ENCODE results near the gene LAIR2.

LAIR2 gene

DNA sequence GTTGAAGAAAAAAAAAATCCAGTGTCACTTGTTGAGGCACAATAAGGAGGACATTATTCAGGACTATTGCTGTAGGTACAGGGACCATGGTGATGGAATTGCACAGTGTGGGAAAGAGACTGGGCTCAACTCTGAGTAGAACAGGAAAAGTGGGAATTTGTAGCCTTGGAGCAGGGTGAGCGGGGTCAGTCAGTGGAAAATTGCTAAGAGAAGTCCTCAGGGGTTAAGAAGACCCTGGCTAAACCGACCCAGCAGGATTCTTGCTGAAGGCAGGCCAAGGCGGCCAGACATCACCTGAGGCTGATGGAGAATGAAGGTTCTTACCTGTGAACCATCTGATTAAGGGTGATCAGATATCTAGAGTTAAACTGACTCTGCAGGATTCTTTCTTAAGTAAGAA lies 12.5 kb downstream of the LAIR2 start:
- H3K9me3 ChIP-seq, result no peaks in the 10 kb centered on the region
- H3K4me2 ChIP-seq, result no peak overlapping the region
- peaks cover 28% of the 10 kb centered on the region for H3K4me1 ChIP-seq
- H3K36me3 ChIP-seq, result no peaks in the 10 kb centered on the region
- TF ChIP-seq Cebpa-rat (IDR thresholded peaks at IDR 0.05), result no peak
- no peak overlapping the region for H3K9ac ChIP-seq
- H4K20me1 ChIP-seq, result no peaks in the 10 kb centered on the region
- no peak overlapping the region for H3K4me3 ChIP-seq
- no peaks in the 10 kb centered on the region for H3K27me3 ChIP-seq
- no peak overlapping the region for H3K27ac ChIP-seq

DNA sequence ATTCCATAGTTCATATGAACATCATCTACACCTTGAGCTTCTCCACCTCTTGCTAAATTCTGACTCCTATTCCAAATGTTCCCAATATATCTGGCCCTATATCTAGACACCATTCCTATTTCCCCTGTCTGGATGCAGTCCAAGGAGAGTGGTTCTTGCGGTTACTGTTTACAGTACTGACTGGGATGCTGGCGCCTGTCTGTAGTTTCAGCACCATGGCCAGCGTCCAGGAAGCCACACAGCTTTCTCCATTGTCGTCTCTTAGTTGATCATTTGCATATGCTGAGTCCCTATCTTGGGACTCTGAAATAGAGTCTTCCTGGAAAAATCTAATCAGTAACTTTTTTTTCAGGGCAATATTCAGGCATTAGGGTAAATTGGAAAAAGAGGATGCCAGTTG lies 14.9 kb downstream of the LAIR2 start:
- Histone ChIP-seq H3K36me3 (no peaks in the 10 kb centered on the region), H3K9me3 (no peaks in the 10 kb centered on the region), H3K27ac (no peak overlapping the region)

DNA sequence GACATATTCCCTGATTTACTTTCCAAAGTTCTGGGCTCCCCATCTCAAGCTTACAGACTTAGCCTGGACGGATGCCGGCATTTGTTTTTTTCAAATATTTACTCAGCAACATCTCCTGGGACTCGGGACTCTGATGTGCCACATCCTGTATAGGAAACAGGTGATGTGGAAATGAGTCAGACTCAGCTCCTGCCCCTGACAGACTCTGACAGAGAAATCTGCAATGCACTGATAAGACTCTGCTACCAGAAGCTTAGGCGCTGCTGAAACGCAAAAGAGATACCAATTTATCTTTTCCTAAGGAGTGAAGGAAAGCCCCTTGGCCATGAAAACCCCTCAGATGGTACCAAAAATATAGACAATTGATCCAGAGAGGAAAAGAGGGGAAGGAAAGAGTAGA lies 16.2 kb downstream of the LAIR2 start:
- no peak for TF ChIP-seq Cebpa-rat (IDR thresholded peaks at IDR 0.05)
- H3K4me2 ChIP-seq, result peak overlapping the region; percentile 73
- peaks cover 65% of the 10 kb centered on the region for H3K4me1 ChIP-seq
- no peaks in the 10 kb centered on the region for H3K36me3 ChIP-seq
- H3K9ac ChIP-seq, result no peak overlapping the region
- no peaks in the 10 kb centered on the region for H4K20me1 ChIP-seq
- H3K27me3 ChIP-seq, result no peaks in the 10 kb centered on the region
- H3K4me3 ChIP-seq, result no peak overlapping the region
- H3K9me3 ChIP-seq, result no peaks in the 10 kb centered on the region
- peak overlapping the region; percentile 54; the same call in 1 of the 2 replicates for H3K27ac ChIP-seq

More for the DNA sequence above, 14.9 kb downstream of the LAIR2 start:
- H3K4me3 ChIP-seq, result no peak overlapping the region
- no peak for TF ChIP-seq Cebpa-rat (IDR thresholded peaks at IDR 0.05)
- H3K27me3 ChIP-seq, result no peaks in the 10 kb centered on the region
- no peak overlapping the region for H3K4me2 ChIP-seq
- peaks cover 52% of the 10 kb centered on the region for H3K4me1 ChIP-seq
- no peak overlapping the region for H3K9ac ChIP-seq
- H4K20me1 ChIP-seq, result no peaks in the 10 kb centered on the region

DNA sequence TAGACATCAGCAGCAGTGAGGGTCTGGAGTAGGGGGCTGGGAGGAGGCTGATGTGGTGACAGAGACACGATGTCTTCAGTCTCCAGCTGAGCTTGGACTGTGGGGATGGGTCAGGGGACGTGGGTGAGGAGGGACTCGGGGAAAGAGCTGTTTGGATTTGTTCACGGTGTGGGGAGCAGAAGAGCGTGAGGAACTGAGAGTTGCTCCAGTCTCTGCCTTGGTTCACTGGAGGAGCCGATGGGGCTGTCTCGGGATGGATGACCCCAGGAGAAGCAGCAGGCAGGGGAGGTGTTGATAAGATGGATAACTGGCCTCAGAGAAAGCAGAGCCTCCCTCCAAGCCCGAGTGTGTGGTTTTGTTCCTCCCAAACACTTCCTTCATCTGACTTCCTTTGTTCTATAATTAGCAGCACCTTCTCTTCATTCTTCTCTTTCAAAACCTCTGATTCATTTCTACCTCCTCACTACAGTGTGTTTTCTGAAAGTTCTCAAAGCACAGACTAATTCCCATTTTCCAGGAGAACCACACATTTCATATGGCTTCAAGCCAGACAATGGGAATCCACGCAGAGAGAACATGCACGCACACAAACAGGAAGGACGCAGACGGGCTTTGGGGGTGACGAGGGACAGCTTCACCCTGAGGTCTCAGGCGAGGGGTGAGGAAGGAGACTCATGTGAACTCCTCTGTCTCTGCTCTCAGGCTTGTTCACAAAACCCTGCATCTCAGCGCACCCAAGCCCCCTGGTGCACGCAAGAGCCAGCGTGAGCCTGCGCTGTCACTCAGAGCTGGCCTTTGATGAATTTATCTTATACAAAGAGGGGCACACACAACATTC lies 18.6 kb downstream of the LAIR2 start:
- H3K4me2 ChIP-seq, result peak overlapping the region; percentile 73
- H3K9me3 ChIP-seq, result no peaks in the 10 kb centered on the region
- no peaks in the 10 kb centered on the region for H3K36me3 ChIP-seq
- H3K4me3 ChIP-seq, result no peak overlapping the region
- H3K4me1 ChIP-seq, result peaks cover 70% of the 10 kb centered on the region
- no peaks in the 10 kb centered on the region for H3K27me3 ChIP-seq
- peak overlapping the region; percentile 30; the same call in 1 of the 2 replicates for H3K9ac ChIP-seq
- no peaks in the 10 kb centered on the region for H4K20me1 ChIP-seq
- no peak for TF ChIP-seq Cebpa-rat (IDR thresholded peaks at IDR 0.05)
- H3K27ac ChIP-seq, result peak overlapping the region; percentile 1; the same call in 1 of the 2 replicates

DNA sequence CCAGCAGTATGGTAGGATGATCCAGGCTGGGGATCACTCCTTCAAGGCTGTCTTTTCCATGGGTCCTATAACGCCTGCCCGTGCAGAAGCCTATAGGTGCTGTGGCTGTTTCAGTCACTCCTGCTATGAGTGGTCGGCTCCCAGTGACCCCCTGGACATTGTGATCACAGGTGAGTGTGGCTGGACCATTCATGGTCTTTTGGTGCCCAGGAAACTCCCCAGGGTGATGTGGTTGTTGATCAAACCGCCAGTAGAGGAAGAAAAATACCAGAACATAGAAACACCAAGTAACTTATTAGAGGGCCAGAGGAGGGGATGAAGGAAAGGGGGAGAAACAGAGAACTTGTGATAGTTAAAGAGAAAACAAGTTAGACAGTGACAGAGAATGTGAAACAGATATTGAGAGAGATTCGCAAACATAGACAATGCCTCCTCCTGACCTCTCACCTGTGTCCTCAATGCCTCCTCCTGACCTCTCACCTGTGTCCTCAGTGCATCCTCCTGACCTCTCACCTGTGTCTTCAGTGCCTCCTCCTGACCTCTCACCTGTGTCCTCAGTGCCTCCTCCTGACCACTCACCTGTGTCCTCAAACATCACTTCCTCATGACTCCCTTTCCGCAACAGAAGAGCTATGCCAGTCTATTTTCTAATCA lies 19.4 kb downstream of the LAIR2 start:
- H3K36me3 ChIP-seq, result no peaks in the 10 kb centered on the region
- H3K4me2 ChIP-seq, result peak overlapping the region; percentile 73
- no peaks in the 10 kb centered on the region for H4K20me1 ChIP-seq
- H3K4me1 ChIP-seq, result peaks cover 70% of the 10 kb centered on the region
- H3K9me3 ChIP-seq, result peaks cover 7% of the 10 kb centered on the region
- H3K9ac ChIP-seq, result no peak overlapping the region
- no peaks in the 10 kb centered on the region for H3K27me3 ChIP-seq
- H3K27ac ChIP-seq, result peak overlapping the region; percentile 1; the same call in 1 of the 2 replicates
- no peak for TF ChIP-seq Cebpa-rat (IDR thresholded peaks at IDR 0.05)
- no peak overlapping the region for H3K4me3 ChIP-seq

DNA sequence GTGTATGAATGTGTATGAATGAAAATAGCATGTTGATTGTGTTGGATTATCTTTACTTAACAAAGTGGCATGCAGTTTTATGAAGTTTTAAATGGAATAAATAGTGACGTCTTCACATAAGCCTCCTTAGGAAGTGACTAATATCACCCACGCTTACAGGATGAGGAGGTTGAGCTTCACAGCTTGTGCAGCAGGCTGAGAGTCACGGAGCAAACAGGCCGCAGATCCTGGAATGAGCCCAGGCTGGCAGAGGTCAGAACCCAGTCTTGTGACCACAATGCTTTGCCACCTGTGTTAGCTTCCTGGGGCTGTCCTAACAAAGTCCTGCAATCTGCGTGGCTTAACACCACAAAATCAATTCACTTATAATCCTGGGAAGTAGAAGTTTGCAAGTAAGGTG lies 20.8 kb downstream of the LAIR2 start:
- H3K27ac ChIP-seq, result no peak overlapping the region
- peak overlapping the region; percentile 73 for H3K4me2 ChIP-seq
- no peak for TF ChIP-seq Cebpa-rat (IDR thresholded peaks at IDR 0.05)

DNA sequence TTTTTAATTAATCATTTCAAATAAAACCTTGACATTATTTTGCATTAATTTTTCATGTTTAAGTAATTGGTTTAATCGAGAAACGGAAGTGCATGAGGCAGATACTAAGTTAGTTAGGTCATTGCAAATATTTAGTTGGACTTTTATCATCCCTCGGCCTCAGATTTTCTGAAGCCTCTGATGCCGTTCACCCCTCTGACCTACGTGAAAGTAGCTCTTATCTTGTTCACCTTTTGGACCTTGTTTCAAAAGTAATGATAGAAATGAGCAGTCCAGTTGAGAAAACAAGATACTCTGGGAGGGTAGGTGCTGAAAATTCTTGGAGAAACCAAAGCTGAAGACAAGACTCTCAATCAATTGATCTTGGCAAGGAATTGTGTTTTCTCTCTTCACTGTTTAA lies 23.0 kb downstream of the LAIR2 start:
- no peaks in the 10 kb centered on the region for H3K27me3 ChIP-seq
- H4K20me1 ChIP-seq, result no peaks in the 10 kb centered on the region
- no peak overlapping the region for H3K27ac ChIP-seq
- H3K4me1 ChIP-seq, result peaks cover 42% of the 10 kb centered on the region
- no peaks in the 10 kb centered on the region for H3K36me3 ChIP-seq
- H3K9me3 ChIP-seq, result peaks cover 19% of the 10 kb centered on the region
- H3K4me2 ChIP-seq, result no peak overlapping the region
- no peak overlapping the region for H3K4me3 ChIP-seq
- no peak overlapping the region for H3K9ac ChIP-seq
- no peak for TF ChIP-seq Cebpa-rat (IDR thresholded peaks at IDR 0.05)

More for the DNA sequence above, 20.8 kb downstream of the LAIR2 start:
- H3K4me1 ChIP-seq, result peaks cover 59% of the 10 kb centered on the region
- peaks cover 19% of the 10 kb centered on the region for H3K9me3 ChIP-seq
- no peak overlapping the region for H3K4me3 ChIP-seq
- no peaks in the 10 kb centered on the region for H3K36me3 ChIP-seq
- H3K9ac ChIP-seq, result peak overlapping the region; percentile 41; the same call in 1 of the 2 replicates
- no peaks in the 10 kb centered on the region for H3K27me3 ChIP-seq
- H4K20me1 ChIP-seq, result no peaks in the 10 kb centered on the region

DNA sequence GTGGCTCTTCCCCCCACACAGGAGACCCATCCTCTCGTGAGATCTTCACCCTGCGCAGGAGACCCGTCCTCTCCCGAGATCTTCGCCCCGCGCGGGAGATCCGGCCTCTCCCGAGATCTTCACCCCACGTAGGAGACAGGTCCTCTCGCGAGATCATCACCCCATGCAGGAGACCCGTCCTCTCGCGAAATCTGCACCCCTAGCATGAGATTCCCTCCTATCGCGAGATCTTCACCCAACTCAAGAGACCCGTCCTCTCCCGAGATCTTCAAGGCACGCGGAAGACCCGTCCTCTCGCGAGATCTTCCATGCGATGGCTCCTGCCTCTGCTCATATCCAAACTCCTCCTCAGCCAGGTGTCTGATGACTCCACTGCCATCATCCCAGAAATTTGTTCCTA lies 24.3 kb downstream of the LAIR2 start:
- TF ChIP-seq Cebpa-rat (IDR thresholded peaks at IDR 0.05), result no peak

DNA sequence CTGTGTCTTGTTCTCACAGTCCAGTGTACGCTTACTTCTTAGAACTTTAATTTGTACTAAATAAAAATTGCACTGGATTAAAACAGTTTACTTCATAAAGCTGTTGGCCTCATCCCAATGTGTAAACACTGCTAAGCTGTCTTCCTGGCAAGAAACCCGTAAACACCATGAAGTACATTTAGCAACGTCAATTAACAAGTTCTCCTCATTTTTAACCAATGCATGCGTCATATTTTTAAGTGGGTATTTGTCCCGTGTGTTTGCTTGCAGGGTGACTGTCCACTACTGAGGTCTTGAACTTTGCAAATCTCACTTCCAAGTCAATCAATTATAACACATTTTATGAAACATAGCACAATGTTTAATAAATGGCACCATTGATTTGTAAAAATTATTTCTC lies 28.2 kb downstream of the LAIR2 start:
- Histone ChIP-seq H3K27ac (0 out of 2 replicates have a peak overlapping the region, but pooled peaks have one; percentile 60), H3K9ac (no peak overlapping the region), H3K36me3 (no peaks in the 10 kb centered on the region), H4K20me1 (no peaks in the 10 kb centered on the region), H3K9me3 (peaks cover 19% of the 10 kb centered on the region), H3K4me1 (peaks cover 57% of the 10 kb centered on the region), H3K4me3 (no peak overlapping the region), H3K4me2 (peak overlapping the region; percentile 81), H3K27me3 (no peaks in the 10 kb centered on the region)
- TF ChIP-seq Cebpa-rat (IDR thresholded peaks at IDR 0.05), result no peak

More for the DNA sequence above, 24.3 kb downstream of the LAIR2 start:
- Histone ChIP-seq H3K27ac (no peak overlapping the region), H3K4me2 (no peak overlapping the region), H3K27me3 (no peaks in the 10 kb centered on the region), H3K9me3 (peaks cover 19% of the 10 kb centered on the region), H3K9ac (no peak overlapping the region), H4K20me1 (no peaks in the 10 kb centered on the region), H3K36me3 (no peaks in the 10 kb centered on the region), H3K4me1 (peaks cover 42% of the 10 kb centered on the region), H3K4me3 (no peak overlapping the region)

DNA sequence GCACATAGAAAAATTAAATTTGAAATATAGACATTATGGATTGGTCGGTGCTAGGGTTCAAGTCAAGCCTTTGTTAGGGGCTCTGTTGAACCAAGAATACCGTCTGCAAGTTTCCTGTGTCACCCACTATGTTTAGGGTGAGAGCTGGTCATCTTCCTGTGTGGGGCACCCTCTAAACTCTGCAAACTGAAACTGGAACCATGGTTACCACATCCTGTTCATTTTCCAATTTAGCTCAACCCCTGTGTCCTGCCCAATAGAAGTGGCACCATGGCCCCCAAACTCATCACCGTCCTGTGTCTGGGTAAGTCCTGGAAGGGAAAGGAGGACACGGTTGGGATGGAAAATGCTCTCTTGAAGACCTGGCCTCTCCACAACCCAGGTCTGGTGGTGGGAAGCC lies 29.9 kb downstream of the LAIR2 start:
- peak overlapping the region; percentile 60 for H3K27ac ChIP-seq
- peak overlapping the region; percentile 45 for H3K4me3 ChIP-seq
- H3K36me3 ChIP-seq, result no peaks in the 10 kb centered on the region
- H3K9ac ChIP-seq, result peak overlapping the region; percentile 20; the same call in 1 of the 2 replicates
- H3K27me3 ChIP-seq, result no peaks in the 10 kb centered on the region
- H3K4me1 ChIP-seq, result peaks cover 74% of the 10 kb centered on the region
- no peaks in the 10 kb centered on the region for H4K20me1 ChIP-seq
- peak overlapping the region; percentile 81 for H3K4me2 ChIP-seq
- 0 out of 2 replicates have a peak, but pooled peaks cover 7% of the 10 kb centered on the region for H3K9me3 ChIP-seq
- no peak for TF ChIP-seq Cebpa-rat (IDR thresholded peaks at IDR 0.05)
